ENCODE results near the gene SEMA3G.
A peak's percentile ranks its signal among the peaks of the same experiment; 100 is the strongest.

SEMA3G gene

DNA sequence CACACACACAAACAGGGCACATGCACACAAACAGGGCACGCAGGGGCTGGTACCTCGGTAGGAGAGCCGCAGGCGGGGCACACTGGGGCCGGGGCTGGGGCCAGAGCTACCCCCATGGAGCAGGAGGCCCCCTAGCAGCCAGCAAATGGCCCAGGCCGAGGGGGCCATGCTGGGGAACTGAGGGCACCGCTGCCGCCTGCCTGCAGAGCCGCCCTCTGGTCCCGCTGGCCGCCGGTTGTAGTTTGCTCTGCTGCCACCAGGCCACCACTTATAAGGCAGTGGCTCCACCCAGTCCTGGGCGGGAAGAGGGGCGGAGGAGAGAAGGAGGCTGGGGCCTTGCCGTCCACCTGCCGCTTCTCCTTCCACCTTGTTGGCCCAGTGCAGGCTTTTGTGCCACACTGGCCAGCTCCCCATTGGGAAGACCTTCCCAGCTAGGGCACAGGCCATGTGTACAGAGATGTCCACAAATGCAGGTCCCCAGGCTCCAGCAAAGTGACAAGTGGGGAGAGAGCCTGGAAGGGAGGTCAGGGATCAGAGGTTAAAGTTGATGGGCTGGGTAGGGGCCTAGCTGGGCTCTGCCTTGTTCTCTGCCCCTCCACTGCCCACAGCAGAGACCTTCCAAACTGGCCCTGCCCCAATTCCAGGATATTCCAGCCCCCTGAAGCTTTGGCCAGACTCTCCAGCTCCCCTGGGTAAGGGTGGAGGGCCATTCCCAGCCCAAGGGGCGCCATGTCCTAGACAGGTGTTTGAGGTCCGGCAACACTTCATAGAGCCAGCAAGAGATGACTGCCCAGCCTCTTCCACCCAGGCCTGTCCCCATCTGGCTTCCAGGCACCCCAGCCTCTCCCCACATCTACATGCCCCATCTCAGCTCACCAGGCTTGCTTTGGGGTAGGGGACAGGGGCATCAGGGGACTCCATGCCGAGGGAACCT is at the start of gene SEMA3G:
Gene SEMA3G, minus strand, starts transcription at position 244 of the 934 bp plus-strand sequence. Its CDS starts 76 bp downstream, at position 168.
- TF ChIP-seq, protein P1, sequence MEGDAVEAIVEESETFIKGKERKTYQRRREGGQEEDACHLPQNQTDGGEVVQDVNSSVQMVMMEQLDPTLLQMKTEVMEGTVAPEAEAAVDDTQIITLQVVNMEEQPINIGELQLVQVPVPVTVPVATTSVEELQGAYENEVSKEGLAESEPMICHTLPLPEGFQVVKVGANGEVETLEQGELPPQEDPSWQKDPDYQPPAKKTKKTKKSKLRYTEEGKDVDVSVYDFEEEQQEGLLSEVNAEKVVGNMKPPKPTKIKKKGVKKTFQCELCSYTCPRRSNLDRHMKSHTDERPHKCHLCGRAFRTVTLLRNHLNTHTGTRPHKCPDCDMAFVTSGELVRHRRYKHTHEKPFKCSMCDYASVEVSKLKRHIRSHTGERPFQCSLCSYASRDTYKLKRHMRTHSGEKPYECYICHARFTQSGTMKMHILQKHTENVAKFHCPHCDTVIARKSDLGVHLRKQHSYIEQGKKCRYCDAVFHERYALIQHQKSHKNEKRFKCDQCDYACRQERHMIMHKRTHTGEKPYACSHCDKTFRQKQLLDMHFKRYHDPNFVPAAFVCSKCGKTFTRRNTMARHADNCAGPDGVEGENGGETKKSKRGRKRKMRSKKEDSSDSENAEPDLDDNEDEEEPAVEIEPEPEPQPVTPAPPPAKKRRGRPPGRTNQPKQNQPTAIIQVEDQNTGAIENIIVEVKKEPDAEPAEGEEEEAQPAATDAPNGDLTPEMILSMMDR (IDR thresholded peaks at IDR 0.05), result peak; percentile 71 to 81
- Histone ChIP-seq H3K4me1 (peaks cover 0 to 10% (median 6%) of the 10 kb centered on the region in 4 donors), H3K27ac (no peak within 1 kb of the TSS), H3K36me3 (no peaks in the 10 kb centered on the region), H3K4me3 (peak within 1 kb of the TSS; percentile 17 to 32), H3K27me3 (no peaks in the 10 kb centered on the region), H3K9me3 (no peaks in the 10 kb centered on the region)
- peak; percentile 75 to 85 for DNase-seq
- intact Hi-C loops (cut with DNase I; ENCODE audit: low total_unique reads), result no loop called here

DNA sequence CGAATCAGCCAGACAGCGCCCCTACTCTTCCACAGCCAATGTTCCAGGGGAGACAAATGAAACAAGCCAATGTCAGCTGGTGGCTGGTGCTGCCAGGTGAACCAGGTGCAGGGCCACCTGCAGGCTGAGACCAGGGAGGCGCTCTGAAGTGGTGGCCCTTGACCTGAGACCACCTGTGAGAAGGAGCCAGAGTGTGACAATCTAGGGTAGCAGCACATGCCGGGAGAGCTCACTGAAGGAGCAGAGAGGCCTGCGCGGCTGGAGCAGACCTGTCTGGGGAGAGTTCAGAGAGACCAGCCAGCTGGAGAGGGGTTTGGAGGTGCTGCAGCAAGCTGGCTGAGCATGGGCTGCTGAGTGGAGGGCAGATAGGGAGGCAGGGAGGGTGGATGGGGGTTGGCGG is 49.5 kb upstream of the SEMA3G start:
- DNase-seq, result no peak
- Histone ChIP-seq H3K27ac (no peak overlapping the region), H3K36me3 (peaks cover 35 to 45% (median 39%) of the 10 kb centered on the region in 3 donors), H3K9me3 (no peaks in the 10 kb centered on the region), H3K4me3 (peak overlapping the region in 1 of 2 donors; percentile 37), H3K27me3 (no peaks in the 10 kb centered on the region), H3K4me1 (peaks cover 0 to 24% (median 0%) of the 10 kb centered on the region in 4 donors)
- intact Hi-C loops (cut with DNase I; ENCODE audit: low total_unique reads), result no loop called here
- TF ChIP-seq, protein P1 (IDR thresholded peaks at IDR 0.05), result no peak

DNA sequence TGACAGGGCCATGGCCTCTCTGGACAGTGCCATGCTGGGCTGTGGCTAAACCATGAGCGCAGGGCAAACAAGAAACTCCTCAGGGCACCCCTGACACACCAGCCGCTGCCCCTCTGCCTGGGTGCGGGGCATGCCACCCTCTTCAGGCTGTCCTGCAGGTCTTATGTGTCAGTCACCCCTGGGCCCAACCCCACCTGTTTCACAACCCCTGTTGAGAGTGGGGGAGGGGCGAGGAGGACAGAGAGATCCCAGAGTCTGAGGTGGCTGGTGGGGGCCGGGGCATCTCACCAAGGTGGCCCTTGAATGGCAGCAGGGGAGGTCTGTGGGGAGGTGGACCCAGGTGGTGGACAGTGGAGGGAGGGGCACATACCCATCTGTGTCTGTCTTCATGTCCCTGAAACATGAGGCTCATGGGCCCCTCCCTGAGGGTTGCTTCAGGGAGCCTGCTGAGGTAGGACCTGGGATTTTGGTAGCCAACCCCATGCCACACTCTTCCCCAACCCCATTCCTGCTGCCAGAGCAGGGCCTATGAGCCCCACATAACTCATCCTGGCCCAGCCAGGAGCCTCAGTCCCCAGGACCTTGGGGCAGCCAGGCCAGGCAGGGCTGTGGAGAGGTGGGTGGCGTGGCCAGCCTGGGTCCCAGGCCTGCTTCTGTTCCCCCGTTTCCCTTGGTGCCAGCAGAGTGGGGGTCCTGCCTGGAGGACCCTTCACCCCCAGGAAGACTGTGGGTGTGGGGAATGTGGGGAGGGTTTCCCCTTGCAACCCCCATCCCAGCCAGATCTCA is 48.5 kb upstream of the SEMA3G start:
- no peaks in the 10 kb centered on the region for H3K9me3 ChIP-seq
- no peak overlapping the region for H3K27ac ChIP-seq
- no peak overlapping the region for H3K4me3 ChIP-seq
- intact Hi-C loops (cut with DNase I; ENCODE audit: low total_unique reads), result no loop called here
- H3K36me3 ChIP-seq, result peaks cover 45 to 56% (median 49%) of the 10 kb centered on the region in 3 donors
- H3K4me1 ChIP-seq, result peaks cover 0 to 24% (median 0%) of the 10 kb centered on the region in 4 donors
- no peaks in the 10 kb centered on the region for H3K27me3 ChIP-seq
- no peak for DNase-seq
- TF ChIP-seq, protein P1 (IDR thresholded peaks at IDR 0.05), result no peak

DNA sequence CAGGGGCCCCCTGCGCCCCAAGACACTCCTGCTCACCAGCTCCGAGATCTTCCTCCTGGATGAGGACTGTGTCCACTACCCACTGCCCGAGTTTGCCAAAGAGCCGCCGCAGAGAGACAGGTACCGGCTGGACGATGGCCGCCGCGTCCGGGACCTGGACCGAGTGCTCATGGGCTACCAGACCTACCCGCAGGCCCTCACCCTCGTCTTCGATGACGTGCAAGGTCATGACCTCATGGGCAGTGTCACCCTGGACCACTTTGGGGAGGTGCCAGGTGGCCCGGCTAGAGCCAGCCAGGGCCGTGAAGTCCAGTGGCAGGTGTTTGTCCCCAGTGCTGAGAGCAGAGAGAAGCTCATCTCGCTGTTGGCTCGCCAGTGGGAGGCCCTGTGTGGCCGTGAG is 47.2 kb upstream of the SEMA3G start:
- H3K27me3 ChIP-seq, result no peaks in the 10 kb centered on the region
- peaks cover 0 to 24% (median 0%) of the 10 kb centered on the region in 4 donors for H3K4me1 ChIP-seq
- H3K4me3 ChIP-seq, result no peak overlapping the region
- H3K36me3 ChIP-seq, result peaks cover 58 to 69% (median 63%) of the 10 kb centered on the region in 3 donors
- no peak for DNase-seq
- intact Hi-C loops (cut with DNase I; ENCODE audit: low total_unique reads), result no loop called here
- TF ChIP-seq, protein P1 (IDR thresholded peaks at IDR 0.05), result no peak
- no peak overlapping the region for H3K27ac ChIP-seq
- no peaks in the 10 kb centered on the region for H3K9me3 ChIP-seq

DNA sequence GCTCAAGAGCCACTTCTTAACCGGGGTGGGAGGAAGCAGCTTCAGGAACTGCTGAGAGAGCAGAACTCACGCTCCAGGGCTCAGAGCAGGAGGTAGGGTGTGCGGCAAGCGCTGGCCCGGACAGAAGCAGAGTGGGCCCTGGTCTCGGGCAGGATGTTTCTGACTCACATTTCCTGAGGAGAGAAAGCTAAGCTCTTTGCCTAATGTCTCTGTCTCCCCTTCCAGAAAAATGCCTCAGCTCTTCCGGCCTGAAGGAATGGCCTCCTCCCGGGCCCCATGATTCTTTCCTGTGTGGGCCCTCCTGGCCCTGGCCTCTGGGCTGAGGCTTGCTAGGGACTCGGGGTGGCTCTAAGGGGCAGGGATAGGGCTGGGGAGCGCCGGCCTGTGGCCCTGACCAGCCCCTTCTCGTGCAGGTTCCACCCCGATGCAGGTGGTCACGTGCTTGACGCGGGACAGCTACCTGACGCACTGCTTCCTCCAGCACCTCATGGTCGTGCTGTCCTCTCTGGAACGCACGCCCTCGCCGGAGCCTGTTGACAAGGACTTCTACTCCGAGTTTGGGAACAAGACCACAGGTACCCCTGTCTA is 46.1 kb upstream of the SEMA3G start:
- intact Hi-C loops (cut with DNase I; ENCODE audit: low total_unique reads), result no loop called here
- TF ChIP-seq, protein P1 (IDR thresholded peaks at IDR 0.05), result no peak

More for the DNA sequence above, 46.1 kb upstream of the SEMA3G start:
- peaks cover 0 to 23% (median 0%) of the 10 kb centered on the region in 4 donors for H3K4me1 ChIP-seq
- no peaks in the 10 kb centered on the region for H3K9me3 ChIP-seq
- no peak overlapping the region for H3K4me3 ChIP-seq
- H3K27ac ChIP-seq, result no peak overlapping the region
- peak in 1 of 2 donors; percentile 61 for DNase-seq
- peaks cover 67 to 79% (median 72%) of the 10 kb centered on the region in 3 donors for H3K36me3 ChIP-seq
- no peaks in the 10 kb centered on the region for H3K27me3 ChIP-seq
